GM23248 (cell line): ENCODE results near the gene MAP3K4.

Experiments used
- EZH2 ChIP-seq: fragments of 200-600 bp; sonication (generic); IDR thresholded peaks from 2 replicates; pipeline ENCODE4 v1.6.1; 2018; ENCODE audit warnings: antibody characterized with exemption, mild to moderate bottlenecking; ENCODE audit not compliant: insufficient read depth, poor library complexity, severe bottlenecking
- EZH2phosphoT487 ChIP-seq: fragments of 200-600 bp; sonication (generic); IDR thresholded peaks from 2 replicates; pipeline ENCODE4 v1.6.1; 2018; ENCODE audit warnings: antibody characterized with exemption, moderate library complexity, mild to moderate bottlenecking, low read depth; ENCODE audit not compliant: insufficient read depth

DNA sequence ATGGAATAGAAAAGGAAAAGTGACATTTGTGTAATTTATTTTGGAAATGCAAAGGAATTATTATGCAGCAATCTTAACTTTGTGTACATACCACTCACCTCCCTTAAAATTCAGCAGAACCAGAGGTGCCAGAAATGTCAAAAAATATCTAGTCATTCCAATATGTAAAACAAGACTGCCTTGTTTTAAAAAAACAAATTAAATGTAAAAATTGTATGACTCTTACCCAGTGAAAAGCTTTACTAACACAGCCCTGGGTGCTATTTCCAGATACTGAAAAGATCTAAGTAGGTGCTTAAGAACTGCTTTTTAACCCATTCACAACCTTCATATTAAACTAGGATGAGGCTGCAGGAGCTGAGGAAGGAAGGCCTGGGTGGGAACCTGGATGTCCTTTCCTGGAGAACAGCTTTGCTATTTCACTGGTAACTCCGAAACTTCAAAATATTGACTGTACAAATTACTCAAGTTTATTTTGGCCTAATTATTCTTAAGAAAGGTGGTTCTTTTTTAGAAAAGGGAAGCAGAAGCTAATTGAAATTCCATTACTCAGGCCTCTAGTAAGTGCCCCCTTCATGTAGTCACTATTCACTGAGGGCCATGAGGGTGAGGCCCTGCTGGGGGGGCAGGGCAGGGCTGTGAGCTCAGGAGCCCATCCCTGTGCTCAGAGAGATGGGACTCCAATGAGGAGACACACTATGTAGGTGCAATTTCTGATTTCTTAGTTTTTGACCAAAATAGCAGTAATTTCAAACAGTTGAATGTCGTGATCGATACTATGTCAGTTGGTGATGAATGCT is 139.6 kb downstream of the MAP3K4 start:
- TF ChIP-seq EZH2, result no peak
- TF ChIP-seq EZH2phosphoT487, result no peak
